Neuronal stem cell (in vitro differentiated cells): ENCODE results near the gene DMKN.
A peak's percentile ranks its signal among the peaks of the same experiment; 100 is the strongest.

Experiments
- DNase-seq: peaks from one replicate; pipeline ENCODE4 v3.0.0-alpha.2; 2013; ENCODE audit warnings: low spot score
- H2AFZ ChIP-seq: one replicate; pipeline ENCODE4 v1.6.1; 2013; ENCODE audit warnings: mild to moderate bottlenecking, low read length, inconsistent platforms
- H2AK5ac ChIP-seq: 2 replicates; pipeline ENCODE4 v1.6.1; 2013; ENCODE audit warnings: low read depth, mild to moderate bottlenecking, inconsistent platforms, low read length, moderate library complexity, mixed read lengths
- H2BK120ac ChIP-seq: 2 replicates; pipeline ENCODE4 v1.6.1; 2013; ENCODE audit warnings: low read depth, mild to moderate bottlenecking, inconsistent platforms, low read length, moderate library complexity, mixed read lengths
- H2BK12ac ChIP-seq: one replicate; pipeline ENCODE4 v1.6.1; 2013; ENCODE audit warnings: low read length, inconsistent platforms
- H2BK15ac ChIP-seq: 2 replicates; pipeline ENCODE4 v1.6.1; 2013; ENCODE audit warnings: mild to moderate bottlenecking, low read length, inconsistent platforms, mixed read lengths
- H2BK5ac ChIP-seq: one replicate; pipeline ENCODE4 v1.6.1; 2013; ENCODE audit warnings: inconsistent platforms, mild to moderate bottlenecking, low read length, moderate library complexity
- H3K14ac ChIP-seq: one replicate; pipeline ENCODE4 v1.6.1; 2013; ENCODE audit warnings: low read length, inconsistent platforms
- H3K18ac ChIP-seq: 2 replicates; pipeline ENCODE4 v1.6.1; 2013; ENCODE audit warnings: low read length, inconsistent platforms
- H3K23ac ChIP-seq: 2 replicates; pipeline ENCODE4 v1.6.1; 2013; ENCODE audit warnings: low read depth, mild to moderate bottlenecking, mixed read lengths, low read length, inconsistent platforms; ENCODE audit not compliant: poor library complexity
- H3K27ac ChIP-seq: replicated peaks from 3 replicates; pipeline ENCODE4 v1.5.1; 2013; ENCODE audit warnings: low read length, inconsistent platforms
- H3K27me3 ChIP-seq, 3 experiments: 2 replicates each; pipeline ENCODE4 v1.6.1; 2013; ENCODE audit warnings: low read length in 3 of 3, mild to moderate bottlenecking in 2 of 3, inconsistent platforms in 1 of 3, low read depth in 1 of 3, mixed read lengths in 1 of 3, moderate library complexity in 1 of 3; ENCODE audit not compliant: control insufficient read depth in 3 of 3, insufficient read depth in 3 of 3
- H3K36me3 ChIP-seq, 2 donors: replicated peaks in 1 of 2; 2 replicates each; pipeline ENCODE4 v1.6.1; 2013; ENCODE audit warnings: low read length in 2 of 2; ENCODE audit not compliant: control insufficient read depth in 2 of 2, insufficient read depth in 2 of 2
- H3K4ac ChIP-seq: 2 replicates; pipeline ENCODE4 v1.6.1; 2013; ENCODE audit warnings: inconsistent platforms, mild to moderate bottlenecking, low read length, moderate library complexity
- H3K4me1 ChIP-seq, 2 donors: 1 replicate in 1 of 2; 2 replicates in 1 of 2; pipeline ENCODE4 v1.6.1; 2013; ENCODE audit warnings: low read length in 2 of 2, low read depth in 1 of 2; ENCODE audit not compliant: control insufficient read depth in 2 of 2, insufficient read depth in 1 of 2
- H3K4me2 ChIP-seq: one replicate; pipeline ENCODE4 v1.6.1; 2013; ENCODE audit warnings: mild to moderate bottlenecking, low read length, inconsistent platforms; ENCODE audit not compliant: insufficient read depth, poor library complexity, severe bottlenecking
- H3K4me3 ChIP-seq, 2 donors: 2 replicates each; pipeline ENCODE4 v1.5.1; 2013; ENCODE audit warnings: low read length in 2 of 2, mild to moderate bottlenecking in 2 of 2, inconsistent platforms in 1 of 2, moderate library complexity in 1 of 2
- H3K79me1 ChIP-seq: one replicate; pipeline ENCODE4 v1.6.1; 2013; ENCODE audit warnings: low read depth, mild to moderate bottlenecking, inconsistent platforms, low read length, moderate library complexity
- H3K9ac ChIP-seq: one replicate; pipeline ENCODE4 v1.6.1; 2013; ENCODE audit warnings: mild to moderate bottlenecking, low read depth, low read length, inconsistent platforms; ENCODE audit not compliant: poor library complexity
- H3K9me3 ChIP-seq, 2 donors: replicated peaks in 1 of 2; 2 replicates each; pipeline versions ENCODE3 to v1.6.1; 2013; ENCODE audit warnings: low read length in 2 of 2, mild to moderate bottlenecking in 2 of 2, inconsistent platforms in 1 of 2, low read depth in 1 of 2, mixed read lengths in 1 of 2, moderate library complexity in 1 of 2; ENCODE audit not compliant: control insufficient read depth in 2 of 2, insufficient read depth in 1 of 2
- H4K8ac ChIP-seq: one replicate; pipeline ENCODE4 v1.6.1; 2013; ENCODE audit warnings: low read depth, mild to moderate bottlenecking, inconsistent platforms, low read length, moderate library complexity
- H4K91ac ChIP-seq: one replicate; pipeline ENCODE4 v1.6.1; 2013; ENCODE audit warnings: low read length, low read depth, mild to moderate bottlenecking, inconsistent platforms; ENCODE audit not compliant: poor library complexity
- WGBS, 2 donors: extraction: QIAGEN DNeasy Blood & Tissue Kit; methylation state at CpG; one replicate each; pipeline ENCODE4 v1.1.7; 2013; ENCODE audit warnings: missing lambda C conversion rate in 2 of 2, mixed read lengths in 1 of 2; ENCODE audit not compliant: insufficient read length in 2 of 2, insufficient replicate concordance in 1 of 2; ENCODE audit errors: extremely low coverage in 2 of 2; 5-methylcytosine and 5-hydroxymethylcytosine counted together

The DMKN gene

DNA sequence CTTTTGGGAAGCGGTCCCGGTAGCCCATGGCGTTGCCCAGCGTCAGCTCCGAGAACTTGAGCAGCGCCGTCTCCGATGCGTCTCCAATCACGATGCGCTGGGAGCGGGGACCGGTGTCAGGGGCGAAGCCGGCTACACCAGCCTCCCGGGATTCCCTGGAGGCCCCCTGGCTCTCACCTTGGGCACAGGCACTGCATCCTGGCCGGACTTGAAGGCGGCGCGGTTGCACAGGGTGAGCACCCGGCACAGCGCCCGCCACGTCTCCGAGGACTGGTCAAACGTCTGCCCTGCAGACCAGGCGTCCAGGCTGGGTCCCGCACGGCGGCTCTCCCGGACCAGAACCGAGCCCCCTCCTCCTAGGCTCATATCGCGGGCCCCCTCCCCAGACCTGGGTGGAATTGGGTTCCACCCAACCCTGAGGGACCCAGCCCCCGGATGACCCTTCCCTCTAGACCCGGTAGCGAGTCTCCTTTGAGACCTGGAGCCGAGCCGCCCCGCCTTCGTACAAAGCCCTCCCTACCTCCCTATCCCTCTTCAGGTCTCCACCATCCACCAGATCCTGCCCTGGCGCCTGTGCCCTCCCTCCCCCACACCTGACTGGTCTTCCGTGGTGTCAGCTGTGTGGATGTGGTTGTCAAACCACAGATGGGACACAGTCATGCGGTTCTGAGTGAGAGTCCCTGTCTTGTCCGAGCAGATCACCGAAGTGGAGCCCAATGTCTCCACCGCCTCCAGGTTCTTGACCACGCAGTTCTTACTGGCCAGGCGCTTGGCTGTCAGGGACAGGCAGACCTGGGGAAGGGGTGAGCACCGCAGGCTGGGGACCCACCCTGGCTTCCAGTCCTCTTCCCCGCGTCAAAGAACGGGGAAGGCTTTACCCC lies 45.2 kb upstream of the DMKN start:
- peak overlapping the region; percentile 93 for H2AFZ ChIP-seq
- no CpG with 5 or more reads among the region's 53 CpGs for WGBS, 2 donors

GRCh38 chr19:35557539-35558399 lies 44.3 kb upstream of the DMKN start:
- no peak overlapping the region for H4K91ac ChIP-seq
- no peak overlapping the region for H2BK120ac ChIP-seq
- H3K23ac ChIP-seq: peak overlapping the region; percentile 92
- H3K4ac ChIP-seq: no peak overlapping the region
- H3K4me1 ChIP-seq: peaks cover 0 to 3% of the 10 kb centered on the region in 2 donors
- H2BK5ac ChIP-seq: no peak overlapping the region
- H3K9ac ChIP-seq: peak overlapping the region; percentile 90
- H4K8ac ChIP-seq: peak overlapping the region; percentile 74
- peak; percentile 89 for DNase-seq
- H3K36me3 ChIP-seq: no peaks in the 10 kb centered on the region
- peak overlapping the region; percentile 88 for H3K18ac ChIP-seq
- H2BK12ac ChIP-seq: peak overlapping the region; percentile 86
- peaks cover 0 to 4% of the 10 kb centered on the region in 2 donors for H3K9me3 ChIP-seq
- peak overlapping the region; percentile 60 for H3K14ac ChIP-seq
- peak overlapping the region; percentile 70 for H2BK15ac ChIP-seq
- peaks cover 2 to 71% (median 32%) of the 10 kb centered on the region in 3 experiments for H3K27me3 ChIP-seq
- H3K27ac ChIP-seq: peak overlapping the region; percentile 51
- peaks cover 2% of the 10 kb centered on the region for H3K79me1 ChIP-seq
- no CpG with 5 or more reads among the region's 60 CpGs for WGBS, 2 donors
- H3K4me3 ChIP-seq: peak overlapping the region; percentile 43 to 79
- H3K4me2 ChIP-seq: peak overlapping the region; percentile 90
- H2AK5ac ChIP-seq: peak overlapping the region; percentile 89
- H2AFZ ChIP-seq: peak overlapping the region; percentile 93

More for the DNA sequence above, 45.2 kb upstream of the DMKN start:
- Histone ChIP-seq H3K18ac (peak overlapping the region; percentile 81), H3K9ac (no peak overlapping the region), H3K4me2 (peak overlapping the region; percentile 48), H4K8ac (no peak overlapping the region), H2BK120ac (no peak overlapping the region), H3K36me3 (no peaks in the 10 kb centered on the region), H2BK12ac (no peak overlapping the region), H3K4me1 (peaks cover 0 to 3% of the 10 kb centered on the region in 2 donors), H3K9me3 (peaks cover 0 to 4% of the 10 kb centered on the region in 2 donors), H2BK15ac (peak overlapping the region; percentile 5), H2BK5ac (no peak overlapping the region), H3K14ac (peak overlapping the region; percentile 12), H3K27ac (no peak overlapping the region), H4K91ac (no peak overlapping the region), H2AK5ac (peak overlapping the region; percentile 89), H3K4ac (no peak overlapping the region), H3K4me3 (peak overlapping the region; percentile 43 to 73), H3K79me1 (peaks cover 2% of the 10 kb centered on the region), H3K27me3 (peaks cover 2 to 71% (median 32%) of the 10 kb centered on the region in 3 experiments), H3K23ac (peak overlapping the region; percentile 3)
- no peak for DNase-seq

- Histone ChIP-seq H2BK15ac (peak overlapping the region; percentile 70), H3K4me2 (no peak overlapping the region), H3K4me3 (peak overlapping the region in 1 of 2 donors; percentile 3), H4K8ac (peak overlapping the region; percentile 74), H3K4ac (no peak overlapping the region), H3K14ac (peak overlapping the region; percentile 60), H3K9me3 (peaks cover 0 to 4% of the 10 kb centered on the region in 2 donors), H3K27ac (no peak overlapping the region), H4K91ac (no peak overlapping the region), H3K36me3 (no peaks in the 10 kb centered on the region), H3K9ac (peak overlapping the region; percentile 90), H2AK5ac (no peak overlapping the region), H2AFZ (peak overlapping the region; percentile 93), H3K23ac (peak overlapping the region; percentile 92), H3K18ac (peak overlapping the region; percentile 88), H2BK12ac (peak overlapping the region; percentile 86), H3K4me1 (peaks cover 0 to 3% of the 10 kb centered on the region in 2 donors), H3K79me1 (no peaks in the 10 kb centered on the region), H2BK5ac (peak overlapping the region; percentile 11), H2BK120ac (no peak overlapping the region), H3K27me3 (peaks cover 2 to 66% (median 32%) of the 10 kb centered on the region in 3 experiments)
- no peak for DNase-seq
- WGBS, 2 donors: no CpG with 5 or more reads among the region's 16 CpGs
Observed at GRCh38 chr19:35556846-35557538, 43.5 kb upstream of the DMKN start.
